Omental fat pad (tissue), 4 donors: ENCODE data around the gene SH2D3A. TPM values are rescaled to one million over a fixed set of nuclear protein-coding genes. Genes with fewer than 3 reads are reported as not detected.

Source experiments
- ATAC-seq: fragments of 150-250 bp; one replicate; pipeline ENCODE4 v1.9.1; 2016; ENCODE audit warnings: mild to moderate bottlenecking, moderate library complexity; ENCODE audit not compliant: low FRiP score
- DNase-seq: peaks from one replicate; pipeline ENCODE4 v3.0.0-alpha.2; 2019; ENCODE audit warnings: low spot score
- CTCF ChIP-seq, 3 donors: fragments of 450-650 bp; IDR thresholded peaks; one replicate each; pipeline ENCODE4 v1.5.1; 2016 to 2017; ENCODE audit warnings: antibody characterized with exemption in 3 of 3, mild to moderate bottlenecking in 3 of 3, moderate library complexity in 2 of 3
- total RNA-seq, 4 donors: library from RNA; depleted of rRNA; stranded (reverse); fragments of >200 nt; gene quantifications; one replicate each; pipeline ENCODE4 v1.1.0, GENCODE V29; 2016

Gene SH2D3A
- total RNA-seq, 4 donors from 2014 or later = 1.3 to 3.4 (median 2.0) TPM; not detected in 1

GRCh38 chr19:6739390-6739882, 27.8 kb downstream of the SH2D3A start, which contains the start of gene TRIP10:
Gene TRIP10 (plus strand): TSS chr19:6739680. CDS start chr19:6739762, 82 bp downstream.
- ATAC-seq (no peak), DNase-seq (no peak)
- no peak for TF ChIP-seq CTCF (IDR thresholded peaks at IDR 0.05)

- ATAC-seq (no peak), DNase-seq (no peak)
- no peak for TF ChIP-seq CTCF (IDR thresholded peaks at IDR 0.05)
Measured at GRCh38 chr19:6738787-6739389, 28.3 kb downstream of the SH2D3A start.

- peak; percentile 87 for DNase-seq
- no peak for ATAC-seq
- no peak for TF ChIP-seq CTCF (IDR thresholded peaks at IDR 0.05)
Measured at GRCh38 chr19:6737873-6738786, 29.1 kb downstream of the SH2D3A start.

- no peak for TF ChIP-seq CTCF (IDR thresholded peaks at IDR 0.05)
- DNase-seq = peak; percentile 98
- peak; percentile 76 for ATAC-seq
Measured at GRCh38 chr19:6737284-6737872, 29.9 kb downstream of the SH2D3A start, which contains the start of gene GPR108. Gene GPR108 (minus strand): TSS chr19:6737580. CDS start chr19:6737576, 4 bp downstream.

GRCh38 chr19:6736917-6737283, 30.3 kb downstream of the SH2D3A start:
- ATAC-seq = no peak
- DNase-seq = no peak
- no peak for TF ChIP-seq CTCF (IDR thresholded peaks at IDR 0.05)

GRCh38 chr19:6736169-6736916, 30.9 kb downstream of the SH2D3A start:
- ATAC-seq (peak; percentile 18), DNase-seq (no peak)
- peak in 1 of 3 donors; percentile 27 for TF ChIP-seq CTCF (IDR thresholded peaks at IDR 0.05)
